CD4-positive, alpha-beta T cell treated with Interleukin-6 at 100 ng/mL for 8 hours (primary cell): ENCODE measurements around the gene ZNF608.

ENCODE experiments used
- DNase-seq: peaks from one replicate; pipeline ENCODE4 v3.0.0-alpha.2; 2020; ENCODE audit warnings: mixed read lengths, low spot score

The ZNF608 gene

DNA sequence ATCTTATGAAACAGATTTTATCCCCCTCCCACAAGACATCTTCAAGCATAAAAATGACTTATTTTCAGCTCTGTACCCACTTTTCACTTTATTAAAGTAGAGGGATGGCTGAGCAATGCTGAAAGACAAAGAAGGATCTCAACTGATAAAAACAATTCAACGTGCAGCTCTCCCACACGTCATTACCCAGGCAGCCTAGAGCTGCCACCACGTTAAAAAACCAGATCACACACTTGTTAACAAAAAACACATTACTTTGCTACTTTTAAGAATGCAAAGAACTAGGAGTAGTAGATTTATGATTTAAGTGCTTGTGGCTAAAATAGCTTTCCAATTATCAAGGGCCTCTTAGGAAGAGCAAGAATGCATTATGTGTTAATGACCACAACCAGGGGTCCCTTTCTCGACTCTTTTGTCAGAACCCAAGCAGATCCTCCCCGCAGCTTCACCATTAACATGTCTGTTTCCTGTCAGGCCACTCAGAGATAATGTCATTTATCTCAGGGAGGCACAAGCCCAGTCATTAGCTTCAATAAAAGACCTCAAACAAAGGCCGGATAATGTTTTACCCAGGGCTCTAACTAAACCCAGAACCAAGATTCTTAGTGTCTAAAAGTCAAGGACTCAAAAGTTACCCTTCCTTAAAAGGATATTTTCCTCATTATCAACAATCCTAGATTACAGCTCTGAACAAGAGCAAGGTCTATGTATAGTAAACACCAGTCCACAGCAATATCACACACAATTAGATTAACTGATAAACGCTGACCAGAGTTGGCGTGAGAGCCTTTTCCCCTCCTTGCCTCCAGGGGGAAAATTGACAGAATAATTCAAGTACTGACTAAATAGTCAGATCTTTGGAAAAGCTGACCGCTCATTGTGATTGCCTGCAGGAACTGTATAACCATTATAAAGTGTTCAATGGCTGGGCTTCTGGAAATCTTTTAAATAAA, 7.5 kb downstream of the ZNF608 start:
- DNase-seq, result no peak

GRCh38 chr5:124737651-124738050, 8.8 kb downstream of the ZNF608 start:
- DNase-seq, result no peak

DNA sequence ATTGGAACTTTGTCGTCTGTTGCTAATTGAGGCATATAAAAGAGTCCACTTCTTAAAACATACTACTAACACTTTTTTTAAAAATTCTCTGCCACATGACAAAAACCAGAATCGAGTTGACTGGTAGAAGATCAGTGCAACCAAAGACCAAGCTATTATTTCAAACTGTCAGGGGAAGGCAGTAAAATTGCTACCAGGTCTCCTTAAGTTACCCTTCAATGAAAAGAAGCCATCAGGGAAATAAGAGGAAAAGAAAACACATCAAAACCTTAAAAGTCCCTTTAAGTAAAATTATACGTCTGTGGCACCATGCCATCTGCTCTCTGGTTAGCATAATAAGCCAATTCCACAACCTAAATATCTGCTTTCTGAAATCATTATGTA, 9.6 kb downstream of the ZNF608 start:
- no peak for DNase-seq

DNA sequence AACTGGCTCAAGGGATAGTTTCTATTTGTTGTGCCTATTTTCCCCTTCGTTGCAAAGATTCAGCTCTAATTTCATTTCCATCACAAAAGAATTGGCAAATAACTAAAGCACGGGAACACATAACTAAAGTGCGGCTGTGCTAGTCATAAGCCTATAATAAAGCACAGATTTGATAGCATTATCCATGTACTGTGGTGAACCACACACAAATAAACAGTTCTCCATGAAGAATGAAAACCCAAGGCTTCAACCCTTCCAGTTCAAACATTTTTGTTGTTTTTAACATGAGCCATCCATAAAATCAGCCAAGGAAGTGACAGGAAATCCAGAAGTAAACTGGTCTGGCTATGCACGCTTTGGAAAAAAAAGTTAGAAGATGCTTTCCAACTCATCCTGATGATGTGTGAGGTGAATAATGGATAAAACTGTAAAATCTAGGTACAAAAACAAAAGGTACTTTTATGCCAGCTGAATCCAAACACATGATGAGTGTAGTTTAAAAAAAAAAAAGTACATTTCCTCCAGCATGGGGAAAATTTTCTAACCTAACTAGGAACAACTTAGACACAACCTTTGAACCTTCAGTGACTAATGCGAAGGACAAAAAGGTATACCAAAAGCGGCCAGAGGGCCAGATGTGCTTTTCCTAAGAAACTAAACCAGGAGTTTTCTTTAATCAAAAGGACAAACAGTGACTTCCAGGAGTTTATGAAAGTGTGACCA, 10.2 kb downstream of the ZNF608 start:
- DNase-seq, result no peak

GRCh38 chr5:124735169-124735858, 11.1 kb downstream of the ZNF608 start:
- no peak for DNase-seq

GRCh38 chr5:124734574-124735168, 11.8 kb downstream of the ZNF608 start:
- no peak for DNase-seq

DNA sequence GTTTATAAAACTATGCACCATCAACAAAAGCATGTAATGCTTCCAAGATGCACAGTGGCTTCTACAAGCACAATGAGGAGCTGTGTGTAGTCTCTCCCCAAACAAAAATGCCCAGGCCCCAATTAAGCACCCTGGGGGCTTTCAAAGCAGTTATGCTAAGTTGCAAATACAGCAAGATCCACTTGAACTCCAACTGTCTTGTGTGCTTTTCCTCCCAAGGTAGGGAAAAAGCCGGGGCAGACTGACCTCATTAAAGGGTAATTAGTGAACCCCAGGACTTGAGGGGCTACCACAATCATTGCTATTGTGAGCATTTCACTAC, 13.1 kb downstream of the ZNF608 start:
- no peak for DNase-seq

- DNase-seq, result no peak
Measured at GRCh38 chr5:124732428-124733328, 13.8 kb downstream of the ZNF608 start.

- DNase-seq, result no peak
Measured at GRCh38 chr5:124730381-124730780, 16.1 kb downstream of the ZNF608 start.

- no peak for DNase-seq
Measured at GRCh38 chr5:124729720-124730359, 16.6 kb downstream of the ZNF608 start.

DNA sequence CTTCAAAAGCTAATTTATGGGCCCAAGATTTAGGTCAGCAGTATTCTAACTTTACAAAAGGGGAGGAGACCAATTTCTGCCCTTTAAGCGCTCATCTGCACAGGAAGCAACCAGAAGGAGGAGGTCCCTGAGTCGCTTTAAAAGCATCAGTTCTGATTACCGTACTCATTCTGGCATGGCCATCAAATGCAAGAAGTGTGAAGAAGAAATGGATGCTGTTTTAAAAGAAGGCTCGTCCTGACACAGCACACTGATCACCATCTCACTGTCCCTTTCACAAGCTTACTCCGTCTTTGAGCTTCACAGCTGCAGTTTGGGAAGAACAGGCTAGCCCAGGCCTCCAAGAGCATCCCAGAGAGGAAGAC, 17.5 kb downstream of the ZNF608 start:
- no peak for DNase-seq

- DNase-seq, result no peak
Measured at GRCh38 chr5:124728331-124728967, 18.0 kb downstream of the ZNF608 start.

- no peak for DNase-seq
Measured at GRCh38 chr5:124726631-124727362, 19.6 kb downstream of the ZNF608 start.

DNA sequence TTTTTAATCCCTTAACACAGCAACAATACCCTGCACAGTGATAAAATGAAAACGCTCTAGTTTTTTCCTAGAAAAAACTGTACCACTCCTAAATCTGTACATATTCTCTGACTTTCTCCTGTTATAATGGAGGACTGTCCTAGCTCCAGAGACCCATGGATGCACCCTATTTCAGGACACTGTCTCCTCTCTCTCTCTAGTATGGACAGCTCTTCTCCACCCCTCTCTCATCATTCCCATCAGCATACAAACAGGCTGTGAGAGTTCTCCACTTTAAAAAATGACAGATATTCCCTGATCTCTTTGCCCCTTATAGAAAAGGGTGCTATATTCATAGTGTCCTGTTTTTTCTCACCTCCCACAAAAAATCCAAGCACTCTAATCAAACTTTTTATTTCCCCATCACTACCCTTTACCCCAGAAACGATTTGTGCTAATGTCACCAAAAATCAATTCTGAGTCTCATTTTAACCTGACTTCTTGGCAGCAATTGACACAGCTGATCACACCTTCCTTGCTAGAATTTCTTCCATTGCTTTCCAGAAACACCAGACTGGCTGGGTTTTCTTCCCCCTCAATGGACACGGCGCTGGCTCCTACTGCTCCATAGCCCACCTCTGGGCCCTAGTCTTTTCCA, 20.7 kb downstream of the ZNF608 start:
- no peak for DNase-seq

DNA sequence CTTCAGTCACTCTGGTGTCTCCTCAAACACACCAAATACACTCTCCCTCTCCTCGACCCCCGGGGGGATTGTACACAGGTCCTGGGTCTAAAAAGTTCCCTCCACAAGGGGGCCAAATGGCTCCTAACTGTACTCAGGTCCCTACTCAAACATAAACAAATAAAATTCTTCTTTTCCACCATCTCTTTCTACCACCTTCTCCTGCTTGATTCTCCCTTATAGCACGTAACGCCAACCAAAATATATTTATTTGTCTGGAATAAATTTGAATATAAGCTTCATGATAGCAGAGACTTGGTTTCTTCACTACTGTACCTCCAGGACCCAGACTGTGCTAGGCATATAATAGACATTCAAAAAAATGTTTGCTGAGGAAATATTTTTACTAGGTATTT, 21.4 kb downstream of the ZNF608 start:
- DNase-seq, result no peak

DNA sequence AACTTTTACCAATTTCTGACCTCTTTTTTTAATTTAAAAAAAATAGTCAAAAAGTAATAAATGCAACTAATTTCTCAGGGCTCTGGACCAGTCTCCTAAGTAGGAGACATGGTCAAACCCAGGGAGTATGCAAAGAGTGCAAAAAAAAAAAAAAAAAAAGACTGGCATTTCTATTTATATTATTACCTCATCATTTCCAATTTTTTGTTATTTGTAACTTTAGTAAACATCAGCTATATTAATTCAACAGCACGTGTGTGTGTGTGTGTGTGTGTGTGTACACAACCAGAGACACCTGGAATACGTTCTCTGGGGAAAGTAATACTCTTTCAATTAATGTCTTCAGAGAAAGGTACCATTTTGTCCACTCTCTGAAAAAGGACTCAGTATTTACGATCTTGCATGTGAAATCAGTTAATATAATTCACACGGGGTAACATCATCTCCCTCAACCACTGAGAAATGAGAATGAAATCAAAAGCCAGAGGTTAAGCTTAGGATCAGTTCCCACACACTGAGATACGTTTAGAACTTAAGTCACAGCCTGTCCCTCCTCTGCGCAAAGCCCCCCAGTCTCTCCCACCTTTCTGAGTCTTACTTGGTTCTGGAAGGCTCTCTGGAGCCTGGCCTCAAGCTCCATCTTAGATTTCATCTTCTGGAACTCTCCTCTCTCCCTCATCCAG, 21.9 kb downstream of the ZNF608 start:
- no peak for DNase-seq

GRCh38 chr5:124721229-124721735, 25.2 kb downstream of the ZNF608 start:
- DNase-seq, result no peak

DNA sequence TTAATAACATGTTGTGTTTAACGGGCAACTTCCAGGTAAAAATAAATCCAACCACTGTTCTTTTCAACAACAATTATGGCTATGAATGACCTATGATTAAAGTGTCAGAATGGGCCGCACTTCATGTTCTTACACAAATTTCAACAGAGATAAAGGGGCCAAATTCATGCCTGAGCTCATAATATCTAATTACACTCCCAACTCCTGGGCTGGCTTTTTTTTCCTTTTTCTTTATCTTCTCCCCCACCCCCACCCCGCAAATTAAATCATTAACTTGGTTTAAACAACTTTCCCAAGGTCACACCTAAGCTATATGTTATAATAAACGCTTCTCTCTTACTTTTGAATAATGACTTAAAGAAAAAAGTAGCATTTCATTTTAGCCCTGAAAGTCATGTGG, 25.8 kb downstream of the ZNF608 start:
- DNase-seq, result no peak
